ENCODE results near the gene CHMP5. TPM values are rescaled to one million over a fixed set of nuclear protein-coding genes. Genes with fewer than 3 reads are reported as not detected.

CHMP5 gene
- total RNA-seq, result 64.1 and 68.0 TPM in 2 replicates

DNA sequence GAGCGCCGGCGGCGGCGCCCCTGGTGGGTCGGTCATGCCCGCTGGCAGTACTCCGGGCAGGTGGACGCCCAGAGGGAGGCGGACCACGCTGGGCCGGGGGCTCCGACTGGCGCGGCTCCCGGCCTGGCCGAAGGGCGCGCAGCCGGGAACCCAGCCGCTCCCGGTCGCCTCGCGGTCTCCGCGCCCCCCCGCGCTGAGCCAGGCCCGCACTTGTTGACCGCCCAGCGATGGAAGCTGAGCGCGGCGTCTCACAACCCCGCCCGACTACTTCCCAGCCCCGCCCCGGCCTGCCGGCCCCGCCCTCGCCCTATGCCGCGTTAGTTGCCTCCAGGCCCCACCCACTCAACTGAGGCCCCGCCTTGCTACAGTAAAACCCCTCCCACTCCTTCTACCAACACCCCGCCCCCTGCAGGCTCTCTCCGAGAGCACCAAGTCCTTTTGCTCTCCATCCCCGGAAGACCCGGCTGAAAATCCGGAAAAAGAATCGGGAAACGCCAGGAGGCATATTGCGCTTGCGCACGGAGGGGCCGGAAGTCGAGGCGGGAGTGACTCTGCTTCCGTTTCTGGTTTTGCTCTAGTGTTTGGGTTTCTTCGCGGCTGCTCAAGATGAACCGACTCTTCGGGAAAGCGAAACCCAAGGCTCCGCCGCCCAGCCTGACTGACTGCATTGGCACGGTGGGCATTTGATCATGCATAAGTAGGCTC is at the start of gene CHMP5, which contains the start of gene BAG1:
Gene CHMP5 (plus strand): TSS at position 577 of the 705 bp plus-strand sequence. CDS start 30 bp downstream, at position 607.
Gene BAG1 (minus strand): TSS at position 236 of the 705 bp plus-strand sequence.

DNA sequence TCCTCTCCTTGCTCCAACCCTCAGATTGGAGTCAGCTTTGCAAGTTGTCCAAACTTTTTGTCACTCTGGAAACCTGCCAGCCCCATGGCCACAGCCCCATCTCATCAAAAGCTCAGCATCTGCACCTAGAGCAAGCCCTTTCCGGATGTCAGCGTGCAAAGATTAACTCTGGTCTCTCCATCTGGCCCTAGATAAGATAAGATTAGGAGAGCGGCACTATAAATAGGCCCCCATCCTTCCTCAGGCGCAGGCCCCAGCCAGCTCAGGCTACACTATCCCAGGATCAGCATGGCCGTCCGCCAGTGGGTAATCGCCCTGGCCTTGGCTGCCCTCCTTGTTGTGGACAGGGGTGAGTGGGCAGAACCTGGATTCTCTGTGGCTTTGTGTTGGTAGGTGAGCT is 24.9 kb upstream of the CHMP5 start, which contains the start of gene SPINK4:
Gene SPINK4 (plus strand): TSS at position 247 of the 400 bp plus-strand sequence. CDS start 42 bp downstream, at position 289.

DNA sequence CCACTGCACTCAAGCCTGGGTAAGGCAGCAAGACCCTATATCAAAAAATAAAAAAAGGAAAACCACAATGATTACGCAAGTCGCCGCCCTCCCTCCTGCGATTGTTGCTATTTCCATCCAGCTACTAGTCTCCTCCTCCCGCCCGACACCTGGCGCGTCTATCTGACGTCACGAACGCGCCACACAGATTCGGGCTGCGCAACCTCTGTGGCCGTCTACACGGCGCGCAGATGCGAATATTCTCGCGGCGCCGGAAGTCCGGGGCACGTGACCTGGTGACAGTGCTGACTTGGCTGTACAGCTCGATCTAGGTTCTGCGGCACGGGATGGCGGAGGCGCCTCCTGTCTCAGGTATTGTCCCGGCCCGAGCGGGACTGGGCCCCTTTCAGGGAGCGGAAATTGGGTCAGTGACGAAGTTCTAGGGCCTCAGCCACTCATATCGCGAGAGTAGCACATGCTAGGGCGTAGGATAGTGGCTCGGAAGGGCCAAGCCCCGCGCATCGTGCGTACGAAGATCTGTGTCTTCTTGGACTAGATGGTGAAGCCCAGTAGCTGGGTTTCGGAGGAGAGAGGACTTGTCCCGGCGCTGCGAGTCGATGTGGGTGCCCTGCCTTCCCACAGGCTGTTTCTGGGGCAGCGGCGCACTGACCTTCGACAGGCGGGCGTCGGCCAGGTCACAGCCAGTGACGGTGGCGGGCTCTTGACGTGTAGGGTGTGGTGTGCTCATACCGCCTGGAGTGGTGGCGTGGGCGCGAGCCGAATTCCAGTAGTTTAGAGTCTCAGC is 25.6 kb downstream of the CHMP5 start, which contains the start of gene NFX1:
Gene NFX1 (plus strand): TSS at position 270 of the 784 bp plus-strand sequence. CDS start 57 bp downstream, at position 327.

Other genes starting within 250 kb of the CHMP5 start
- gene DNAJA1, start 239.8 kb upstream of the CHMP5 start, total RNA-seq, result 53.0 and 93.5 TPM in 2 replicates
- gene SMU1, start 188.4 kb upstream of the CHMP5 start, total RNA-seq, result 14.8 and 18.0 TPM in 2 replicates
- 82.0 and 117 TPM in 2 replicates for gene B4GALT1, start 97.7 kb upstream of the CHMP5 start, total RNA-seq
- gene SPINK4, start 24.9 kb upstream of the CHMP5 start, total RNA-seq, result not detected in 2 replicates
- 27.8 and 33.8 TPM in 2 replicates for gene BAG1, start 341 bp upstream of the CHMP5 start, total RNA-seq
- gene NFX1, start 25.5 kb downstream of the CHMP5 start, total RNA-seq, result 17.5 and 18.2 TPM in 2 replicates
- gene AQP7, start 137.5 kb downstream of the CHMP5 start, total RNA-seq, result not detected in 2 replicates
- gene AQP3, start 182.5 kb downstream of the CHMP5 start, total RNA-seq, result 23.4 and 30.4 TPM in 2 replicates
- gene NOL6, start 208.9 kb downstream of the CHMP5 start, total RNA-seq, result 20.5 and 42.9 TPM in 2 replicates